GM18861 (cell line): ENCODE measurements around the gene EPN2.
"Not testable (repeated sequence)": the region's sequence is repeated elsewhere in the genome, so short reads cannot be mapped to it uniquely, and the experiment has no call there.

ENCODE experiments used
- ATAC-seq: cut with Tn5 transposase; IDR thresholded peaks from one replicate; pipeline ENCODE4 v1.9.1; 2021; ENCODE audit not compliant: unreplicated experiment

The EPN2 gene

GRCh38 chr17:19237139-19237388 is at the start of gene EPN2:
Gene EPN2, plus strand, starts transcription at chr17:19237366. Its CDS starts 45,754 bp downstream, at chr17:19283120.
- ATAC-seq = not testable (repeated sequence)

- peak; percentile 20 for ATAC-seq
Observed at GRCh38 chr17:19187883-19188869, 49.0 kb upstream of the EPN2 start.

GRCh38 chr17:19188870-19189708 is 48.1 kb upstream of the EPN2 start:
- peak; percentile 54 for ATAC-seq

- ATAC-seq = not testable (repeated sequence)
Observed at GRCh38 chr17:19189781-19190405, 47.3 kb upstream of the EPN2 start.

GRCh38 chr17:19196382-19197204 is 40.6 kb upstream of the EPN2 start:
- peak; percentile 90 for ATAC-seq

- peak; percentile 74 for ATAC-seq
Observed at GRCh38 chr17:19202448-19202847, 34.7 kb upstream of the EPN2 start.

GRCh38 chr17:19203429-19203828 is 33.7 kb upstream of the EPN2 start:
- ATAC-seq = not testable (repeated sequence)

- ATAC-seq = not testable (repeated sequence)
Observed at GRCh38 chr17:19215074-19215860, 21.9 kb upstream of the EPN2 start.

GRCh38 chr17:19216148-19216926 is 20.8 kb upstream of the EPN2 start:
- not testable (repeated sequence) for ATAC-seq

GRCh38 chr17:19218914-19219313 is 18.3 kb upstream of the EPN2 start:
- not testable (repeated sequence) for ATAC-seq

GRCh38 chr17:19219384-19219783 is 17.8 kb upstream of the EPN2 start:
- ATAC-seq = not testable (repeated sequence)

- ATAC-seq = not testable (repeated sequence)
Observed at GRCh38 chr17:19220195-19220594, 17.0 kb upstream of the EPN2 start.

GRCh38 chr17:19226610-19227588 is 10.3 kb upstream of the EPN2 start:
- ATAC-seq = not testable (repeated sequence)

GRCh38 chr17:19234676-19235075 is 2.5 kb upstream of the EPN2 start:
- not testable (repeated sequence) for ATAC-seq

- peak; percentile 30 for ATAC-seq
Observed at GRCh38 chr17:19236351-19237138, 621 bp upstream of the EPN2 start.

- peak; percentile 57 for ATAC-seq
Observed at GRCh38 chr17:19237389-19238166, 412 bp downstream of the EPN2 start.
